MM.1S (cell line): Measurements from ENCODE around the gene GPR137B.

ENCODE experiments used
- CTCF ChIP-seq: fragments of 300-600 bp; sonication (generic); IDR thresholded peaks from 2 replicates; pipeline ENCODE4 v1.5.1; 2016; ENCODE audit warnings: antibody characterized with exemption, low read length, mixed read lengths
- EZH2 ChIP-seq: fragments of 300-600 bp; sonication (generic); optimal IDR thresholded peaks from 2 replicates; pipeline ENCODE3; 2017; ENCODE audit warnings: low read depth, mild to moderate bottlenecking, antibody characterized with exemption, low read length, mixed read lengths
- EZH2phosphoT487 ChIP-seq: fragments of 300-600 bp; sonication (generic); IDR thresholded peaks from 2 replicates; pipeline ENCODE4 v1.6.1; 2018; ENCODE audit warnings: antibody characterized with exemption, low read length

- TF ChIP-seq CTCF (no peak), EZH2phosphoT487 (no peak), EZH2 (no peak)
Observed at GRCh38 chr1:236251587-236251986, 109.2 kb downstream of the GPR137B start.
